OCI-LY7 (cell line): Measurements from ENCODE around the gene MUC4.
"Not testable (repeated sequence)": the region's sequence is repeated elsewhere in the genome, so short reads cannot be mapped to it uniquely, and the experiment has no call there.

ENCODE experiments used
- EZH2phosphoT487 ChIP-seq: fragments of 200-600 bp; sonication (generic); IDR thresholded peaks from 2 replicates; pipeline ENCODE4 v1.6.1; 2018; ENCODE audit warnings: low read depth, borderline replicate concordance, mild to moderate bottlenecking, mixed run types, antibody characterized with exemption, low read length, moderate library complexity, mixed read lengths
- TF ChIP-seq, protein P1 (sequence below): fragments of 200-600 bp; sonication (generic); conservative IDR thresholded peaks from 2 replicates; pipeline ENCODE4 v1.5.1; 2014; ENCODE audit warnings: mild to moderate bottlenecking, antibody characterized with exemption, low read length, moderate library complexity, mixed read lengths

DNA sequence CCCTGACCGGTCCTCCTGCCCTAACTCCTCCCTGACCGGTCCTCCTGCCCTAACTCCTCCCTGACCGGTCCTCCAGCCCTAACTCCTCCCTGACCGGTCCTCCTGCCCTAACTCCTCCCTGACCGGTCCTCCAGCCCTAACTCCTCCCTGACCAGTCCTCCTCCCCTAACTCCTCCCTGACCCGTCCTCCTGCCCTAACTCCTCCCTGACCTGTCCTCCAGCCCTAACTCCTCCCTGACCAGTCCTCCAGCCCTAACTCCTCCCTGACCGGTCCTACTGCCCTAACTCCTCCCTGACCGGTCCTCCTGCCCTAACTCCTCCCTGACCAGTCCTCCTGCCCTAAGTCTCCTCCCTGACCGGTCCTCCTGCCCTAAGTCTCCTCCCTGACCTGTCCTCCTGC is 98.6 kb downstream of the MUC4 start:
- TF ChIP-seq, protein P1, sequence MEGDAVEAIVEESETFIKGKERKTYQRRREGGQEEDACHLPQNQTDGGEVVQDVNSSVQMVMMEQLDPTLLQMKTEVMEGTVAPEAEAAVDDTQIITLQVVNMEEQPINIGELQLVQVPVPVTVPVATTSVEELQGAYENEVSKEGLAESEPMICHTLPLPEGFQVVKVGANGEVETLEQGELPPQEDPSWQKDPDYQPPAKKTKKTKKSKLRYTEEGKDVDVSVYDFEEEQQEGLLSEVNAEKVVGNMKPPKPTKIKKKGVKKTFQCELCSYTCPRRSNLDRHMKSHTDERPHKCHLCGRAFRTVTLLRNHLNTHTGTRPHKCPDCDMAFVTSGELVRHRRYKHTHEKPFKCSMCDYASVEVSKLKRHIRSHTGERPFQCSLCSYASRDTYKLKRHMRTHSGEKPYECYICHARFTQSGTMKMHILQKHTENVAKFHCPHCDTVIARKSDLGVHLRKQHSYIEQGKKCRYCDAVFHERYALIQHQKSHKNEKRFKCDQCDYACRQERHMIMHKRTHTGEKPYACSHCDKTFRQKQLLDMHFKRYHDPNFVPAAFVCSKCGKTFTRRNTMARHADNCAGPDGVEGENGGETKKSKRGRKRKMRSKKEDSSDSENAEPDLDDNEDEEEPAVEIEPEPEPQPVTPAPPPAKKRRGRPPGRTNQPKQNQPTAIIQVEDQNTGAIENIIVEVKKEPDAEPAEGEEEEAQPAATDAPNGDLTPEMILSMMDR, result not testable (repeated sequence)
- TF ChIP-seq EZH2phosphoT487, result not testable (repeated sequence)
